ENCODE measurements around the gene ASB13.

Gene ASB13

GRCh38 chr10:5659702-5660528, 6.5 kb downstream of the ASB13 start:
- peak; percentile 89 for DNase-seq (ENCODE audit: low read depth)
- TF ChIP-seq MAX (IDR thresholded peaks at IDR 0.05; ENCODE audit: low read depth, low read length): peak; percentile 19; the same call in 1 of the 2 replicates
- TF ChIP-seq, protein P1, sequence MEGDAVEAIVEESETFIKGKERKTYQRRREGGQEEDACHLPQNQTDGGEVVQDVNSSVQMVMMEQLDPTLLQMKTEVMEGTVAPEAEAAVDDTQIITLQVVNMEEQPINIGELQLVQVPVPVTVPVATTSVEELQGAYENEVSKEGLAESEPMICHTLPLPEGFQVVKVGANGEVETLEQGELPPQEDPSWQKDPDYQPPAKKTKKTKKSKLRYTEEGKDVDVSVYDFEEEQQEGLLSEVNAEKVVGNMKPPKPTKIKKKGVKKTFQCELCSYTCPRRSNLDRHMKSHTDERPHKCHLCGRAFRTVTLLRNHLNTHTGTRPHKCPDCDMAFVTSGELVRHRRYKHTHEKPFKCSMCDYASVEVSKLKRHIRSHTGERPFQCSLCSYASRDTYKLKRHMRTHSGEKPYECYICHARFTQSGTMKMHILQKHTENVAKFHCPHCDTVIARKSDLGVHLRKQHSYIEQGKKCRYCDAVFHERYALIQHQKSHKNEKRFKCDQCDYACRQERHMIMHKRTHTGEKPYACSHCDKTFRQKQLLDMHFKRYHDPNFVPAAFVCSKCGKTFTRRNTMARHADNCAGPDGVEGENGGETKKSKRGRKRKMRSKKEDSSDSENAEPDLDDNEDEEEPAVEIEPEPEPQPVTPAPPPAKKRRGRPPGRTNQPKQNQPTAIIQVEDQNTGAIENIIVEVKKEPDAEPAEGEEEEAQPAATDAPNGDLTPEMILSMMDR (IDR thresholded peaks at IDR 0.05; ENCODE audit: low read depth, low read length): no peak
- TF ChIP-seq MYC (IDR thresholded peaks at IDR 0.05; ENCODE audit: low read depth, low read length): peak; percentile 61; the same call in 1 of the 2 replicates
- TF ChIP-seq POLR2A (IDR thresholded peaks at IDR 0.05; ENCODE audit: extremely low read depth, insufficient read length): no peak
- H3K4me3 ChIP-seq (ENCODE audit: low read depth, low read length): no peak overlapping the region

DNA sequence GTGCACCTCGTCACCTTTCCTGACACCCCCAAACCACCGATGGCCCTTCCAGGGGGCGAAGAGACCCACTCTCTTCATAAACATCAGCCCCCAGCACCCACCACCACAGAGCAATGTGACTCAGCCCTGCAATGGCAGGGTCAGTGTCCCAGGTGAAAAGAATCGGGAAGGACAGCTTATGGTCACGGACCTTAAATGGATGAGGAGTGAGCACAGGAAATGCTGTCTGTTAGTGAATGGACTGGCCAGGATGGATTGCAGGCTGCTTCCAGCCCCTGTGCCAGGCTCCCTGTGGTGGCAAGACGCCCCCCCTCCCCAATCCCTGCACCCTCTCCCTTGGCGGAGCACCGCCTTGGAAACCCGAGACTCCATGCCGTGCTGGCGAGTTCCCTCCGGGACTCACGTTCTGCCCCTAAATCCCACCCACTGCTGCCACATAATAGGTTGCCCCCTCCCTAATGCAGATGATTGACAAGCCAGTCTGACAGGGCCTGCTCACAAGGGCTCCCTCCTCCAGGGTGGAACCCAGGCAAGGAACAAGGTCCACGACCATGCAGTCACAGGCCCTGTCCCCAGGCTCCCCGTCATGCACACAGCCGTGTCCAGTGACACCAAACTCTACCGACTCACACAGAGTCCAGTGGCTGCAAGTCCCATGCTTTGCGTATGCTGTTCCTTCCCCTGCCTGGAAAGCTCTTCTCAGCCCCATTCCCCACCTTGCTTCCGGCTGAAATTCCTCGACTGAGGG, 7.3 kb downstream of the ASB13 start:
- DNase-seq (ENCODE audit: low read depth): no peak
- TF ChIP-seq MYC (IDR thresholded peaks at IDR 0.05; ENCODE audit: low read depth, low read length) (no peak), MAX (IDR thresholded peaks at IDR 0.05; ENCODE audit: low read depth, low read length) (no peak), POLR2A (IDR thresholded peaks at IDR 0.05; ENCODE audit: extremely low read depth, insufficient read length) (no peak)
- TF ChIP-seq, protein P1 (IDR thresholded peaks at IDR 0.05; ENCODE audit: low read depth, low read length): no peak
- H3K4me3 ChIP-seq (ENCODE audit: low read depth, low read length): no peak overlapping the region

DNA sequence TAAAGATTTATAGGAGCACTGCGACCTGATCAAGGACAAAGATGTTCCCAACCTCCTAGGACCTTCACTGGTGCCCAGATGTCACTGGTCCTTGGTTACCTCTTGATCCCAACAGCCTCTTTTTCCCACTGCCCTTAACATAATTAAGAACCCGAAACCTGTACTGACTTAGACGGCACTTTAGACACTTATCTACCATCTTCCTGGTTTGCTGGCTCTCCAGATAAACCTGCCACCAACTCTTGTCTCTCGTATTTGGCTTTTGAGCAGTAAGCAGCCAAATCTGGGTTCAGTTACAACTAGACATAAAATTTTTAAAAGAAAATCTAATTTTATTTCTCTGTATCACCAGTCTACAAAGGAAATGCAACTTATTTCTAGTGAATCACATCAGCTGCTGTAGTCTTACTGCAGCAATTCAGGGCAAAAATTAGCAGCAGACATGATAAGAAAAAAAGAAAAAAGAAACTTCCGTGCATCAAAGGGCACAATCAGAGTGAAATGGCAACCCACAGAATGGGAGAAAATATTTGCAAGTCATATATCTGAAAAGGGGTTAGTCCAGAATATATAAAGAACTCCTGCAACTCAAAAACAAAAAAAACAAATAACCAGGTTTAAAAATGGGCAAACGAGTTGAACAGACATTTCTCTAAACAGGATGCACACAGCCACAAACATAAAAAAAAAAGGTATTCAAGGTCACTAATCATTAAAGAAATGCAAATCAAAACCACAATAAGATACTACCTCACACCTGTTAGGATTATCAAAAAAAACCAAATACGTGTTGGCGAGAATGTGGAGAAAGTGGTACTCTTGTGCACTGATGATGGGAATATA, 9.4 kb downstream of the ASB13 start:
- no peak for DNase-seq (ENCODE audit: low read depth)
- TF ChIP-seq POLR2A (IDR thresholded peaks at IDR 0.05; ENCODE audit: extremely low read depth, insufficient read length) (no peak), MYC (IDR thresholded peaks at IDR 0.05; ENCODE audit: low read depth, low read length) (no peak), MAX (IDR thresholded peaks at IDR 0.05; ENCODE audit: low read depth, low read length) (no peak)
- TF ChIP-seq, protein P1 (IDR thresholded peaks at IDR 0.05; ENCODE audit: low read depth, low read length): no peak

GRCh38 chr10:5655121-5655520, 11.3 kb downstream of the ASB13 start:
- no peak overlapping the region for H3K4me3 ChIP-seq (ENCODE audit: low read depth, low read length)
- no peak for DNase-seq (ENCODE audit: low read depth)
- no peak for TF ChIP-seq POLR2A (IDR thresholded peaks at IDR 0.05; ENCODE audit: extremely low read depth, insufficient read length)

More for the DNA sequence above, 9.4 kb downstream of the ASB13 start:
- H3K4me3 ChIP-seq (ENCODE audit: low read depth, low read length): no peak overlapping the region

GRCh38 chr10:5654218-5654755, 12.1 kb downstream of the ASB13 start:
- no peak for TF ChIP-seq MAX (IDR thresholded peaks at IDR 0.05; ENCODE audit: low read depth, low read length)
- no peak for TF ChIP-seq MYC (IDR thresholded peaks at IDR 0.05; ENCODE audit: low read depth, low read length)
- TF ChIP-seq, protein P1 (IDR thresholded peaks at IDR 0.05; ENCODE audit: low read depth, low read length): no peak
- no peak for TF ChIP-seq POLR2A (IDR thresholded peaks at IDR 0.05; ENCODE audit: extremely low read depth, insufficient read length)
- no peak overlapping the region for H3K4me3 ChIP-seq (ENCODE audit: low read depth, low read length)
- no peak for DNase-seq (ENCODE audit: low read depth)

Measured in NB4 (cell line).